ENCODE results near the gene CDCA5.
"Not testable (repeated sequence)": the region's sequence is repeated elsewhere in the genome, so short reads cannot be mapped to it uniquely, and the experiment has no call there.

Gene CDCA5

DNA sequence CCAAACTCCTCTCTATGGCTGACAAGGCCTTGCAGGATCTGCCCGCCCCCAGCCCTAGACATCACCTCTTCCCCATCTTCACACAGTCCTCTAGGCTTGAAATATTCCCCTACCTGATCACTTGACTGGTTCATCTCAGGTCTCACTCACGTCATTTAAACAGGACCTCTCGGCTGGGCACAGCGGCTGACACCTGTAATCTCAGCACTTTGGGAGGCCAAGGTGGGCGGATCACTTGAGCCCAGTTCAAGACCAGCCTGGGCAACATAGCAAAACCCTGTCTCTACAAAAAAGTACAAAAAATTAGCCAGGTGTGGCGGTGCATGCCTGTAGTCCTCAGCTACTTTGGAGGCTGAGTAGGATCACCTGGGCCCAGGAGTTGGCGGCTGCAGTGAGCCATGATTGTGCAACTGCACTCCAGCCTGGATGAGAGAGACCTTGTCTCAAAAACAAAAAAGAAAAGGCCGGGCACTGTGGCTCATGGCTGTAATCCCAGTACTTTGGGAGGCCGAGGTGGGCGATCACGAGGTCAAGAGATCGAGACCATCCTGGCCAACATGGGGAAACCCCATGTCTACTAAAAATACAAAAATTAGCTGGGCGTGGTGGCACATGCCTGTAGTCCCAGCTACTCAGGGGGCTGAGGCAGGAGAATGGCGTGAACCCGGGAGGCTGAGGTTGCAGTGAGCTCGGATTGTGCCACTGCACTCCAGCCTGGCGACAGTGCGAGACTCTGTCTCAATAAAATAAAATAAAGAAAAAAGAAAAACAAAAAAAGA, 35.2 kb upstream of the CDCA5 start:
- DNase-seq, result not testable (repeated sequence)

DNA sequence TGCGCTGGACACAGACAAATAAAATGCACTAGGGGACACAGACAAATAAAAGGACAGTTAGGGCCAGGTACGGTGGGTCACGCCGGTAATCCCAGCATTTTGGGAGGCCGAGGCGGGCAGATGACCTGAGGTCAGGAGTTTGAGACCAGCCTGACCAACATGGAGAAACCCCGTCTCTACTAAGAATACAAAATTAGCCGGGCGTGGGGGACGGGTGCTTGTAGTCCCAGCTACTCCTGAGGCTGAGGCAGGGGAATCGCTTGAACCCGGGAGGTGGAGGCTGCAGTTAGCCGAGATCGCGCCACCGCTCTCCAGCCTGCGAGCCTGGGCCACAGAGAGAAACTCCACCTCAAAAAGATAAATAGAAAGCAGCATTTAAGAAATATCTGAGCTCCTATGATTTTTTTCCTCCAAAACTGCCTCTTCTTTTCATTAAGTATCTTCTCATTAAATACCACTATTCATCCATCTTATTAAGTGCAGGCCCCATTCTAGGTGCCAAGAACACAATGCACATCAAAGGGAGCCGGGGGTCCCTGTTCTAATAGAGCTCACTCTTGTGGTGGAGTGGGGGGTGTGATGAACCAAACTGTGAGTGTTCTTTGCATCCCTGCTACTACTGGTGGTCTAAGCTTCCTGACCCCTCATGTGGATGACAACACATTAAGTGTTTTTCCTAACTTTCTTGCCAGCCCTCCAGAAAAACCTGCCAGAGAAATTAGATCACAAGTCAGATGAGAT, 34.4 kb upstream of the CDCA5 start:
- no peak for DNase-seq

DNA sequence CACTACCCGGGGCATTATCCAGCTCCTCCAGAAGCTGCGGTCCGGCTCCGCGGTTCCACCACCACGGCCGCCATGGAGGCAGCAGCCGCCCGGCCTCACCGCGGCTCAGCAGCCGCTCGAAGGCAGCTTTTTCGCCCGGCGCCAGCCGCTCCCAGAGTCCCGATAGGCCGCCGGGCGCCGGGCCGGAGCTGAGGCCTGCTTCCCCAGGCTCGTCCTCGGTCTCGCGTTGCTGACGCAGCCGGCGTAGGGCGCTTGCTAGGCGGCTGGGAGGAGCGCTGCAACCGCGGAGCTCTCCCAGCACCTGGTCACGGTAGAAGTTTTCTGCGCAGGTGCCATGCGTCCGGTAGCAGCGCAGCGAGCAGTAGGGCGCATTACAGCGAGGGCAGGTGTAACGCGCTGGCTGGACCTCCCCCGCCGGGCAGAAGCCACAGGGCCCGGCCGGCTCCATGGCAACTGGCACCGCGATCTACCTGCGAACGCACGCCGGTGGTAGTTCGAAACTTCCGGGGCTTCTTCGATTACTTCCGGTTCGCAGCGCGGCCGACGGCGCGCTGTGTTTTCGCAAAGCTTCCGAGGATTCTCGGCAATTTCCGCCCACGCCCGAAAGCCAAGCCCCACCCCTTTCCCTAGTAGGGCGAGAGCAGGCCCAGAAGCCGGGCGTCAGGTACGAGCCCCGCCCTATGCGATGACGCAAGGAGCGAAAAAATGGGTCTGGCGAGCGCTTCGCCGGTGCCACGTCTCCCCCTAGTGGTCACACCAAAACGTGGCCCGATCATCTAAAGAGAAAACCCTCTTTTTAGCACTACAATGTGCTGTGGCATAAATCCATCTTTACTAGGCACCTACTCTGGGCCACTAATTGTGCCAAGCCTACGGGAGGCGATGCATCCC, 33.6 kb upstream of the CDCA5 start, which contains the start of gene ZNHIT2:
Gene ZNHIT2, minus strand, starts transcription at position 496 of the 891 bp plus-strand sequence. Its CDS starts 48 bp downstream, at position 448.
- peak; percentile 100 for DNase-seq

DNA sequence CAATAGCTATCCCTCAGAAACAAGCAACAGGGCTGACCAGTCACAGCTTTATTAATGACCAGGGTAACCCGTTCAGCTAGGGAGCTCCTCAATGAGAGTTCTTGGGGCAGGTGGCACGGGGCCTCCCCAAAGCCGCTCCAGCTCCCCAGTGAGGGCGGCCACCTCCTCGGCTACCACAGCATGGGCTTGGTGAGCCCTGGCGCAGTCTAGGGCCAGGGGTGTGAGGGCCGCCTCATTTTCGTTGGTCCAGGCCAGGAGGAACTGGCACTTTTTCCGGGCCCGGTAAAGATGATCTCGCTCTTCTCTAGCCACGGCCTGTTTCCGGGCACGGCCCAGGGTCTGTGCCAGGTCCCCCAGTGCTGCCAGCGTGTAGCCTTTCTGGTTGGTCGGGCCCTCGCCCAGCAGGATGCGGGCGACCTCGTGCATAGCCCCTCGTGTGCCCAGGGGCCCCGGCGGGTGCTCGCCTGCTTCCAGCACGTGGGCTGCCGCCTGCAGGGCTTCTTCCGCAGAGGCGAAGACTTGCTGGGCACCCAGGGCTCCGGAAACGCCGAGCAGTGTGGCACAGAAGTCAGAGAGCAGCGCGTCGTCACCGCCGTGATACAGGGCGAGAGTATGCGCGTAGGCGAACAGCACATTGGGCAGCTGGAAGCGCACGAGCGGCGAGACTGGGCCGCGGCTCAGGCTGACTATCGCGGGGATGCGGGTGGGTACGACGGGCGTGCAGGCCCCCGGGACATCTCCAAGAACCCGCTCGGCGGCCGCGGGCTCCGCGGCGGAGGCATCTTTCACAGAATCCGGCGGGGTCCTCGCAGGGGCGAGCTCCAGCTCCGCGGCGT, 32.7 kb upstream of the CDCA5 start:
- DNase-seq, result peak; percentile 45

DNA sequence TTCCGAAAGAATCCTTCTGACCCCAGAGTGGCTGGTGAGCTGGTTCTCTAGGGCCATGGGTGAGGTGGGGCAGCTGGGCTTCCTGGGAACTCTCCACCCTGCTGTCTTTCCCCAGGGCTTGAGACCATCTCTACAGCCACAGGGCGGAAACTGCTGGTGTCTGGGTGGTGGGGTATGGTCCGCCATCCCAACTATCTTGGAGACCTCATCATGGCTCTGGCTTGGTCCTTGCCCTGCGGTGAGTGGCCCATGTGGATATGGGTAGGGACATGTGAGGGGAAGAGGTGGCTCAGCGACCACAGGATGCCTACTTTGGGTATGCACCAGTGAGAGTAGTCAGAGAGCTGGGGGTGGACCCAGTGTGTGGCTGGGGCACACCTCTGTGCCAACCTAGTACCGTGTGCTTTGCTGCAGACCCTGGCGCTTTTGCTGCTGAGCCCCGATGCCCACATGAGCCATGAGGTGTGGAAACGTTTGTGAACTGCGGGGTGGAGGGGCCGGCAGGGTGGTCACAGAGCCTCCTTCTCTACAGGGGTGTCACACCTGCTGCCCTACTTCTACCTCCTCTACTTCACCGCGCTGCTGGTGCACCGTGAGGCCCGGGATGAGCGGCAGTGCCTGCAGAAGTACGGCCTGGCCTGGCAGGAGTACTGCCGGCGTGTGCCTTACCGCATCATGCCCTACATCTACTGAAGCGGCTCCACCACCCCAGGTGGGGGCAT, 31.7 kb upstream of the CDCA5 start:
- DNase-seq, result no peak

DNA sequence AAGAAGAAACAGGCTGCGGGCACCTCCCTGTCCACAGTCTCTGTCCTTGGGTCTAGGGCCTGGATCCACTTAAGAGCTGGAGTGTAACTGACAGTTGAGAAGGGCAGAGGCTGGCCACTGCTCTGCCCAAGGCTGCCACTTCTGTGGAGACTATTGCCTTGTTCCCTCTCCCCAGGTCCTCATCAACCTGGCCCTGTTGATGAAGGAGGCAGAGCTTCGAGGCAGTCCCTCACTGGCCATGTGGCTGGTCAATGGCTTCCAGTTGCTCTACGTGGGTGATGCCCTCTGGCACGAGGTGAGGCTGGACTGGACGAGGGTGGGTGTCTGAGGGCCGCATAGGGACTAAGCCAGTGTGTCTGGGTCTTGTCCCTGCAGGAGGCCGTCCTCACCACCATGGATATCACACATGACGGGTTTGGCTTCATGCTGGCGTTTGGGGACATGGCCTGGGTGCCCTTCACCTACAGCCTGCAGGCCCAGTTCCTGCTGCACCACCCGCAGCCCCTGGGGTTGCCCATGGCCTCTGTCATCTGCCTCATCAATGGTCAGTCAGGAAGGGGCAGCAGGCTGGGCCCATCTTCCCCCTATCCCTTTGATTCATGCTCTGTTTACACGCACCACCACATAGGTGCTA, 30.8 kb upstream of the CDCA5 start:
- no peak for DNase-seq

GRCh38 chr11:65113839-65114238, 30.0 kb upstream of the CDCA5 start:
- DNase-seq, result no peak

DNA sequence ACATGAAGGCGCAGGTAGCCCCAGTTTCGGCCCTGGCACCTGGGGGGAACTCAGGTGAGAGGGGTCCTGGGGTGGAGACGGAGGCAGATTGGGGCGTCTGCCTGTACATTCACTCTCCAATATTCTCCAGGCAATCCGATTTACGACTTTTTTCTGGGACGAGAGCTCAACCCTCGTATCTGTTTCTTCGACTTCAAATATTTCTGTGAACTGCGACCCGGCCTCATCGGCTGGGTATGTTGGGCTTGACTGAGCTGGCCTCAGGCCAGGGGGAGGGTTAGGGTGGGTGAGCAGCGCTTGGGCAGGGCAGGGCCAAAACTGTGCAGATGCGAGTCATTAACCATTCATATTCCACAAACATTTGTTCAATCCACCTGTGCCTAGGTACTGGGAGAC, 29.5 kb upstream of the CDCA5 start:
- no peak for DNase-seq

- DNase-seq, result peak; percentile 57
These were observed 28.9 kb upstream of the CDCA5 start for GRCh38 chr11:65112546-65113360.

DNA sequence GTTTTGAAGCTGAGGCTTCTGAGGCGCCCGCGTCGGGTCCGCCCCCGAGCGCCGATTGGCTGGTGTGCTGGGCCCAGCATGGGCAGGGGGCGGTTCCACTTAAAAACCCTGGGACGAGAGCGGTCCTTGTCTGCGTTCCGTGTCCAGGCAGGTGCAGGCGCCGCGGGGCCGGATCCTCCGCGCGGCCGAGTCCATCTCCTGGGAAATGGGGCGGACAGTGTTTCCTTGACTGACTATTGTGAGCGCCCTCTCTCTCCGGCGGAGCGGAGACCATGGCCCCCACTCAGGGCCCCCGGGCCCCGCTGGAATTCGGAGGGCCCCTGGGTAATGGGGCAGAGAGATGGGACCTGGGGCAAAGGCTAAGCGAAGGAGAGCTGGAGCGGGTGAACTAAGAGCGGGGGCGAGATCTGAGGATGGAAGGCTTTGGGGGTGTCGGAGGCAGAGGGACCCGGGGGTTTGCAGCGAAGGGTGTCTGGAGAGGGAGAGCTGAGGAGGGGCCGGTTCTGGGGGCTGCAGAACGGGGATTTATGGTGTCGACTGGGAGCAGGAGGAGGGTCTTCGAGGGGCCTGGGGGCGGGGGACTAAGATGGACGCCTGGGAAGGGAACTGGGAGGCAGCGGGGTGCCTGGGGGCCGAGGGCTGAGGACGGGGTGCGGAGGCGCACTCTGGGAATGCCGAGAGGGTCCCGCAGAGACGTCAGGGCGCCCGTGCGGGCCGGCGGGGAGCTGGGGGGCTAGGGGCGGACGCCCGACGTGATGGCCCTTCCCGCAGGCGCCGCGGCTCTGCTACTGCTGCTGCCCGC, 28.1 kb upstream of the CDCA5 start, which contains the start of gene TM7SF2:
Gene TM7SF2, plus strand, starts transcription at position 129 of the 802 bp plus-strand sequence. Its CDS starts 144 bp downstream, at position 273.
- peak; percentile 91 for DNase-seq

GRCh38 chr11:65111159-65111743, 27.4 kb upstream of the CDCA5 start:
- DNase-seq, result no peak

DNA sequence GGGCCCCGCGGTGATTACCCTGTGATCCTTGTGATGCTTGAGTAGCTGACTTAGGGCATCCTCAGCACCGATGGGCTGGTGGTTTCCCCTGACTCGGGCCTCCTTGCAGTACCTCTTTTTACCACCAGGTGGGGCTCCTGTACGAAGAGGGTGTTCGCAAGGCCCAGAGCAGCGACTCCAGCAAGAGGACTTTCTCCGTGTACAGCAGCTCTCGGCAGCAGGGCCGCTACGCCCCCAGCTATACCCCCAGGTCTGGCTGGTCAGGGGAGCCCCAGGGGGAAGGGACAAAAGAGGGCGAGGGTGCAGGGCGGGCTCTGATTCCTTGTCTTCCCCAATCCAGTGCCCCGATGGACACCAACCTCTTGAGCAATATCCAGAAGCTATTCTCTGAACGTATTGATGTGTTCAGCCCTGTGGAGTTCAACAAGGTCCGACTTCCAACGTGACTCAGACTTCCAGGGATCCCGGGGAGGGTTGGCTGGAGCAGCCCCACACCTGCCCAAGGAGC, 26.6 kb upstream of the CDCA5 start:
- peak; percentile 99 for DNase-seq

DNA sequence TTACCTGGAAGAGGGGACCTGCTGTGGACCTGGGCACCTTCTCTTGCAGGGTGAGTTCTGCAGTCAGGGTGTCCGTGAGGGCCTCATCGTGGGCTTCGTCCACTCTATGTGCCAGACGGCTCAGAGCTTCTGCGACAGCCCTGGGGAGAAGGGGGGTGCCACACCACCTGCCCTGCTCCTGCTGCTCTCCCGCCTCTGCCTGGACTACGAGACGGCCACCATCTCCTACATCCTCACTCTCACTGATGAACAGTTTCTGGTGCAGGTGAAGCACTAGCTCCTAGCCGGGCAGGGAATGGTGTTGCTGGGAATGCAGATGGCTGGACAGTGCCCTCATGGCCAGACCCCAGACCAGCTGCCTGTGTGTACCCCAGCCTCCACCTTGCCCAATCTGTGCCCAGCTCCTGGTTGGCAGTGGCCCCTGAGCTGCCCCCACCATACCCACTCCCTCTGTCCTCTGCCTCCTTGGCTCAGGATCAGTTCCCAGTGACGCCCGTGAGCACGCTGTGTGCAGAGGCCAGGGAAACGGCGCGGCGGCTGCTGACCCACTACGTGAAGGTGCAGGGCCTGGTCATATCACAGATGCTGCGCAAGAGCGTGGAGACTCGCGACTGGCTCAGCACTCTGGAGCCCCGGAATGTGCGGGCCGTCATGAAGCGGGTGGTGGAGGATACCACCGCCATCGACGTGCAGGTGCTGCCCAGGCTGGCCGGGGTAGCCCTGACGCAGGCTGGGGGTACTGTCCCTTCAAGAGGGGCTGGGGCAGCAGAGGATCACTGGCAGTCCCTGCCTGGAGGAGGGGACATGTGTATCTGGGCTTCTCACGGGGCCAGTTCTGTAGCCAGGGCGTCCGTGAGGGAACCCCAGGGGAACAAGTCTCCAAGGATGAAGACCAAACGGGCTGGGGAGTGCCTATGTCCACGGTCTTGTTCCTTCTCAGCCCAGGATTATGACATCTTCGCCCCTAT, 25.7 kb upstream of the CDCA5 start:
- no peak for DNase-seq

- DNase-seq, result no peak
These were observed 24.8 kb upstream of the CDCA5 start for GRCh38 chr11:65108469-65109123.

DNA sequence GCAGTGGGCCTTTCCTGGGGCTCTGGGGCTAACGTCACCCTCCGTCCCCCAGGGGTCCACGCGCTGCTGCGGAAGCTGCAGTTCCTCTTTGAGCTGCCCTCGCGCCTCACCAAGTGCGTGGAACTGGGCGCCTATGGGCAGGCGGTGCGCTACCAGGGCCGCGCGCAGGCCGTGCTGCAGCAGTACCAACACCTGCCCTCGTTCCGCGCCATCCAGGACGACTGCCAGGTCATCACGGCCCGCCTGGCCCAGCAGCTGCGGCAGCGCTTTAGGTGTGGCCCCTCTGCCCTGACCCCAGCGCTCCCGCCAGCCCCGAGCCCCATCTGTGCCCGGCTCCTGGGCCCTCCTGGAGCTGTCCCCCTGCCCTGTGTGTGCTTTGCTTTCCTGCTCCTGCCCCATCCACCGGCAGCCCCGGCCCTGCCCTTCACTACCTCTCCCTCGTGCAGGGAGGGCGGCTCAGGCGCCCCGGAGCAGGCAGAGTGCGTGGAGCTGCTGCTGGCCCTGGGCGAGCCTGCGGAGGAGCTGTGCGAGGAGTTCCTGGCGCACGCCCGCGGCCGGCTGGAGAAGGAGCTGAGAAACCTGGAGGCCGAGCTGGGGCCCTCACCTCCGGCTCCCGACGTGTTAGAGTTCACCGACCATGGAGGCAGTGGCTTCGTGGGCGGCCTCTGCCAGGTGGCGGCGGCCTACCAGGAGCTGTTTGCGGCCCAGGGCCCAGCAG, 24.1 kb upstream of the CDCA5 start:
- DNase-seq, result no peak

- DNase-seq, result no peak
These were observed 23.2 kb upstream of the CDCA5 start for GRCh38 chr11:65107078-65107477.
